Fibroblast of lung (primary cell): ENCODE measurements around the gene ABCC11.

Experiments used
- CTCF ChIP-seq, 2 donors: IDR thresholded peaks in 1 of 2; conservative IDR thresholded peaks in 1 of 2; 1 replicate in 1 of 2; 2 replicates in 1 of 2; pipeline ENCODE4 v1.5.1; 2011 to 2012; ENCODE audit warnings: low read length in 2 of 2, control low read depth in 1 of 2, inconsistent platforms in 1 of 2, low read depth in 1 of 2, mild to moderate bottlenecking in 1 of 2
- EZH2 ChIP-seq: IDR thresholded peaks from 2 replicates; pipeline ENCODE4 v1.5.1; 2012; ENCODE audit warnings: low read length, control low read depth, mild to moderate bottlenecking; ENCODE audit errors: missing control alignments

- TF ChIP-seq EZH2 (no peak), CTCF (conservative IDR thresholded peaks at IDR 0.05 in 1 of 2, IDR thresholded peaks at IDR 0.05 in 1 of 2; ENCODE audit: low read depth in 1 of 2, low read length in 2 of 2) (no peak)
These were observed 91.2 kb downstream of the ABCC11 start, which contains the start of gene ABCC12 for GRCh38 chr16:48155926-48156789.
